GM12801 (cell line): ENCODE measurements around the gene NRXN3.

ENCODE experiments used
- TF ChIP-seq, protein P1 (sequence below): IDR thresholded peaks from one replicate; pipeline ENCODE4 v1.5.1; 2011; ENCODE audit warnings: control low read depth; ENCODE audit not compliant: insufficient read length; ENCODE audit errors: extremely low read depth

The NRXN3 gene

DNA sequence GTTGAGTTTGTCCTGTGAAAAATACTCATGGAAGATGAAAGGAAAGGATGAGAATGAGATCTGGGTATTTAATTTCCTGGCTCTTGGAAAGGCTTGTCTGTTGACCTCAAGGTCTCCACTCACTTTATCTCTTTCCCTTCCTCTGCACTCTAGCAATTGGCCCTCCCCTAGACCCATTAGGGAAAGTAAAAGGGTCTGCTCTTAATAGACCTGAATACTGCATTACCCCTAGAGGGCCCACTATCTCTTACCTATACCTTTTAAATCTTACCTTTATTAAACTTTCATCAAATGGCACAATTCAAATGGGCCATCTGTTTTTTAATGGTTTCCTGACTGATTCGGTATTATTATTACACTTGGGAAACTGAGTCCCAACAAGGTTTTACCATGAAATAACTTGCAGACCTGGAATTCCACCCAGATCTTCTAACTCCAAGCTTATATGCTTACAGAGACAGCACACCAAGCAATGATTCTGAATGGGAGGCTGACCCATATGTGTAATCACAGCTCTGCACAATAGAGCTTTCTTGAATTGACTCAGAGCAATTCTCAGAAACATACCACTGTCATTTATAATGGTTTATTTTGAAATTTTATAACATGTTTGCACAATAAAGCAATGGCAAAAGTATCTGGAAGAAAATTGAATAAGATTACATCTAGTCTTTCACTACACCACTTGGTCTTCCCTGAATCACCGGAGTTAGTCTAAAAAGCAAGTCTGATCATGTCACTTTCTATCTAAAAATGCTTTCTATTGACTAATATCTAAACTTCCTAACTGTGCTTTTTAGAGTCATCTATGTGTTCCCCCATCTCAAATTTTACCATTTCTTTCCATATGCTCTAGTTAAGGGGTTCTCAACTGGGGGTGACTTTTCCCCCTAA is 618.5 kb downstream of the NRXN3 start:
- TF ChIP-seq, protein P1, sequence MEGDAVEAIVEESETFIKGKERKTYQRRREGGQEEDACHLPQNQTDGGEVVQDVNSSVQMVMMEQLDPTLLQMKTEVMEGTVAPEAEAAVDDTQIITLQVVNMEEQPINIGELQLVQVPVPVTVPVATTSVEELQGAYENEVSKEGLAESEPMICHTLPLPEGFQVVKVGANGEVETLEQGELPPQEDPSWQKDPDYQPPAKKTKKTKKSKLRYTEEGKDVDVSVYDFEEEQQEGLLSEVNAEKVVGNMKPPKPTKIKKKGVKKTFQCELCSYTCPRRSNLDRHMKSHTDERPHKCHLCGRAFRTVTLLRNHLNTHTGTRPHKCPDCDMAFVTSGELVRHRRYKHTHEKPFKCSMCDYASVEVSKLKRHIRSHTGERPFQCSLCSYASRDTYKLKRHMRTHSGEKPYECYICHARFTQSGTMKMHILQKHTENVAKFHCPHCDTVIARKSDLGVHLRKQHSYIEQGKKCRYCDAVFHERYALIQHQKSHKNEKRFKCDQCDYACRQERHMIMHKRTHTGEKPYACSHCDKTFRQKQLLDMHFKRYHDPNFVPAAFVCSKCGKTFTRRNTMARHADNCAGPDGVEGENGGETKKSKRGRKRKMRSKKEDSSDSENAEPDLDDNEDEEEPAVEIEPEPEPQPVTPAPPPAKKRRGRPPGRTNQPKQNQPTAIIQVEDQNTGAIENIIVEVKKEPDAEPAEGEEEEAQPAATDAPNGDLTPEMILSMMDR, result no peak

- TF ChIP-seq, protein P1, result no peak
Measured at GRCh38 chr14:78790271-78790670, 620.1 kb downstream of the NRXN3 start.

- TF ChIP-seq, protein P1, result no peak
Measured at GRCh38 chr14:78798757-78799156, 628.6 kb downstream of the NRXN3 start.

DNA sequence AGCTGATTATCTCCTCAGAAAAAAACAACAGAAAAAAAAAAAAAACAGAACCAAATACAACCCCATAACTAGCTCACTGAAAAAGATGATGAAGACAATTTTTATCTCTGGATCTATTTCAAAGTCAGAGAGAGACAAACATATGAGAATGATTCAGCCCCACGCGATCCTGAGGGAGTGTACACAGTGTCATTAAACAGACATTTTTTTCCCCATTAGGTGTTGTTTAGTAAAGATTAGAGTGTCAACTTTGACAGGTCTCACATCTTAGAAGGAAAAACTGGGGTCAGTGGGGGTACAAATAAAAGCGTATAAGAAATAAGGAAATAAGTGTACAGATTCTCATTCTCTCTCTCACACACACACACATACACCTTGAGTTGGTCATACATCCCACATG is 635.4 kb downstream of the NRXN3 start:
- TF ChIP-seq, protein P1, result no peak

- TF ChIP-seq, protein P1, result no peak
Measured at GRCh38 chr14:78823035-78823434, 652.9 kb downstream of the NRXN3 start.

- TF ChIP-seq, protein P1, result no peak
Measured at GRCh38 chr14:78823516-78823915, 653.3 kb downstream of the NRXN3 start.

- TF ChIP-seq, protein P1, result no peak
Measured at GRCh38 chr14:78829274-78829673, 659.1 kb downstream of the NRXN3 start.
